ENCODE data around the gene NDC80. TPM values are rescaled to one million over a fixed set of nuclear protein-coding genes. Genes with fewer than 3 reads are reported as not detected.

The NDC80 gene
- total and polyA plus RNA-seq, 8 donors, result 0.06 to 1.5 (median 0.55) TPM; not detected in 2

DNA sequence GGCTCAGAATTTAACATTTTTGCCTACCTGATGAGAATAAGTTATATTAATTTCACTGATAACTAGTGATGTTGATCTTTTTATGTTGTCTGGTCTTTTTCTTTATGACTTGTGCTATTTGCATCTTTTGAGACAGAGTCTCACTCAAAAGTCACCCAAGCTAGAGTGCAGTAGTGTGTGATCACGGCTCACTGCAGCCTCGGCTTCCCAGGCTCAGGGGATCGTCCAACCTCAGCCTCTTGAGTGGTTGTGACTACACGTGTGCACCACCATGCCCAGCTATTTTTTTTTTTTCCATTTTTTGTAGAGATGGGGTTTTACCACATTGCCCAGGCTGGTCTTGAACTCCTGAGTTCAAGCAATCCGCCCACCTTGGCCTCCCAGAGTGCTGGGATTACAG is 91.6 kb downstream of the NDC80 start:
- intact Hi-C loops (cut with DNase I), result no loop called here
- TF ChIP-seq, protein P1, sequence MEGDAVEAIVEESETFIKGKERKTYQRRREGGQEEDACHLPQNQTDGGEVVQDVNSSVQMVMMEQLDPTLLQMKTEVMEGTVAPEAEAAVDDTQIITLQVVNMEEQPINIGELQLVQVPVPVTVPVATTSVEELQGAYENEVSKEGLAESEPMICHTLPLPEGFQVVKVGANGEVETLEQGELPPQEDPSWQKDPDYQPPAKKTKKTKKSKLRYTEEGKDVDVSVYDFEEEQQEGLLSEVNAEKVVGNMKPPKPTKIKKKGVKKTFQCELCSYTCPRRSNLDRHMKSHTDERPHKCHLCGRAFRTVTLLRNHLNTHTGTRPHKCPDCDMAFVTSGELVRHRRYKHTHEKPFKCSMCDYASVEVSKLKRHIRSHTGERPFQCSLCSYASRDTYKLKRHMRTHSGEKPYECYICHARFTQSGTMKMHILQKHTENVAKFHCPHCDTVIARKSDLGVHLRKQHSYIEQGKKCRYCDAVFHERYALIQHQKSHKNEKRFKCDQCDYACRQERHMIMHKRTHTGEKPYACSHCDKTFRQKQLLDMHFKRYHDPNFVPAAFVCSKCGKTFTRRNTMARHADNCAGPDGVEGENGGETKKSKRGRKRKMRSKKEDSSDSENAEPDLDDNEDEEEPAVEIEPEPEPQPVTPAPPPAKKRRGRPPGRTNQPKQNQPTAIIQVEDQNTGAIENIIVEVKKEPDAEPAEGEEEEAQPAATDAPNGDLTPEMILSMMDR (IDR thresholded peaks at IDR 0.05), result no peak

More for the DNA sequence above, 91.6 kb downstream of the NDC80 start:
- no peak for FAIRE-seq
- Histone ChIP-seq H3K4me3 (no peak overlapping the region), H3K9me3 (no peaks in the 10 kb centered on the region), H3K4me1 (peaks cover 5 to 40% (median 18%) of the 10 kb centered on the region in 3 donors), H3K36me3 (peaks cover 0 to 13% (median 0%) of the 10 kb centered on the region in 3 donors), H3K27ac (no peak overlapping the region), H3K27me3 (no peaks in the 10 kb centered on the region)
- DNase-seq, result peak in 1 of 6 donors; percentile 14
- ATAC-seq, result no peak
- WGBS, 2 donors, result 83 to 90% methylated on average over 5 of the region's 5 CpGs

Other genes starting within 250 kb of the NDC80 start
- gene METTL4, start 52 bp upstream of the NDC80 start, total RNA-seq, result 1 to 10 TPM; 1.9 to 5.8 (median 2.8) TPM
- gene METTL4, start 52 bp upstream of the NDC80 start, polyA plus RNA-seq, result 1 to 10 TPM; 2.8 to 6.3 TPM
- 10 to 100 TPM; 22.9 to 32.7 (median 26.6) TPM for gene SMCHD1, start 84.2 kb downstream of the NDC80 start, total RNA-seq
- 10 to 100 TPM in 1 of 2 donors, 1 to 10 TPM in 1; 6.6 to 10.6 TPM for gene SMCHD1, start 84.2 kb downstream of the NDC80 start, polyA plus RNA-seq